Skeletal muscle satellite cell (primary cell): ENCODE measurements around the gene OR13J1.

Source experiments
- H3K27me3 ChIP-seq: 2 replicates; pipeline ENCODE4 v1.7.0; 2013; ENCODE audit warnings: low read length; ENCODE audit not compliant: control insufficient read depth, insufficient read depth
- H3K36me3 ChIP-seq: 2 replicates; pipeline ENCODE4 v1.7.0; 2013; ENCODE audit warnings: mild to moderate bottlenecking, control low read depth, low read length; ENCODE audit not compliant: insufficient read depth
- H3K4me1 ChIP-seq: 2 replicates; pipeline ENCODE4 v1.7.0; 2013; ENCODE audit warnings: low read length; ENCODE audit not compliant: control insufficient read depth, insufficient read depth
- H3K4me2 ChIP-seq: 2 replicates; pipeline ENCODE4 v1.7.0; 2013; ENCODE audit warnings: mild to moderate bottlenecking, low read length
- H3K4me3 ChIP-seq: 2 replicates; pipeline ENCODE4 v1.7.0; 2013; ENCODE audit warnings: low read length
- H3K9ac ChIP-seq: 2 replicates; pipeline ENCODE4 v1.7.0; 2013; ENCODE audit warnings: mild to moderate bottlenecking, low read depth, low read length, moderate library complexity
- H3K9me3 ChIP-seq: replicated peaks from 2 replicates; pipeline ENCODE4 v1.7.0; 2013; ENCODE audit warnings: mild to moderate bottlenecking, control low read depth, low read length

OR13J1 gene

GRCh38 chr9:35909687-35910612 is 39.7 kb upstream of the OR13J1 start:
- H3K9me3 ChIP-seq, result no peaks in the 10 kb centered on the region
- H3K4me3 ChIP-seq, result no peak overlapping the region
- H3K36me3 ChIP-seq, result no peaks in the 10 kb centered on the region
- H3K4me2 ChIP-seq, result peak overlapping the region; percentile 14
- no peaks in the 10 kb centered on the region for H3K27me3 ChIP-seq
- peak overlapping the region; percentile 92 for H3K9ac ChIP-seq
- peaks cover 73% of the 10 kb centered on the region for H3K4me1 ChIP-seq

DNA sequence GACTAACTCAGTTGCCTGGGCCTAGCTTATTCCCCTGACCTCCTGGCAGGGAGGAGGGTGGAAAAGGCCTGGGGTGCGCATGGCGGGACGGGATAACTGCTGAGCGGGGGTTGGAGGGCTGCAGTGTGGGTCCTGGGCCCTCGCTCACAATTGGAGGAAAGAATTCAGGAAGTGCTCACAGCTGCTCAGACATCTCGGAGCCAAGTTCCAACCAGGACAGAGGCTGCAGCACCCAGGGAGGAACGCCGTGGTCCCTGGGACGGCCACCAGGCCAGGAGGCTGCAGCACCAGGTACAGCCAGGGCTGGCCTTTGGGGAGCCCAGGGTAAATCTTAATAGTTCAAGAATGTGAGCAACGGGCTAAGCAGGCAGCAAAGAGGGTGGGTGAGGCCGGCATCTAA is 39.1 kb upstream of the OR13J1 start, which contains the start of gene SPAAR:
Gene SPAAR, plus strand, starts transcription at position 217 of the 400 bp plus-strand sequence. CDS start 974 bp downstream, outside the sequence.
- Histone ChIP-seq H3K27me3 (no peaks in the 10 kb centered on the region), H3K4me2 (peak within 1 kb of the TSS; percentile 84), H3K9ac (peak within 1 kb of the TSS; percentile 92), H3K36me3 (no peaks in the 10 kb centered on the region), H3K4me3 (peak within 1 kb of the TSS; percentile 60), H3K4me1 (peaks cover 76% of the 10 kb centered on the region), H3K9me3 (no peaks in the 10 kb centered on the region)

- Histone ChIP-seq H3K27me3 (no peaks in the 10 kb centered on the region), H3K9me3 (no peaks in the 10 kb centered on the region), H3K4me2 (peak overlapping the region; percentile 84), H3K36me3 (no peaks in the 10 kb centered on the region), H3K4me1 (peaks cover 77% of the 10 kb centered on the region), H3K9ac (peak overlapping the region; percentile 92), H3K4me3 (peak overlapping the region; percentile 60)
Observed at GRCh38 chr9:35908504-35909125, 38.4 kb upstream of the OR13J1 start.

DNA sequence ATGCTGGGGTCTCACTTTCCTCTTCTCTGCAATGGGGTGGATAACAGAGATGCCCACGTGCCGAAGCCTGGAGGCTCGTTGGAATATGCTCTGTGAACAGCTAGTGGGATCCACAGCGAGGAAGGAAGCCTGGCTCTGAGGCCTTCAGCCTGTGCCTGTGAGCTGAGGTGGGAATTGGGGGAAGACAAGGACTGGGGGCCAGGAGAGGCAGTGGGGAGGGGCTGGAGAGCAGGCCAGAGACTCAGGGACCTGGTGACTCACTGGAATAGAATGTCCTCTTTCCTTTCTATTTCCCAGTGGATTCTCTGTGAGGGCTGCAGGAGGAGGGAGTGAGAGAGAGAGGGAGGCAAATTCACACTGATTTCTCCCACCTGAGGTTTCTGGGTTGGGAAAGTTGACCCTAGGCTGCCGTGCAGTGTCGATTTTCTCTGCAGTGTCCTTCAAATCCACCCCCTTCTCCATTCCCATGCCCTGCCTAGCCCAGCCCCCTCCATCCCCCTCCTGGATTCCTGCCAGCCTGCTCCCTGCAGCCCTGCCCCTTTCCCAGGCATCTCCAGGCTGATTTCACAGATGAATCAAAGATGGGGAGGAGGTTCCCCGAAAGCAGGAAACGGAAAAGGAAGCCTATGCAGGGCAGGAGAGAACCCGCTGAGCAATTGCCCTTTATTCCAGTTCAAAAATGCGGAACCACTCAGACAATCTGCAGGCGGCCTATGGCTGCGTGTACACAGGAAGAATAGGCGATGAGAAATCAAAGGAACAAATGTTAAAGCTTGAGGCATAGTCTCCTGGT is 37.7 kb upstream of the OR13J1 start:
- Histone ChIP-seq H3K9ac (peak overlapping the region; percentile 92), H3K4me1 (peaks cover 77% of the 10 kb centered on the region), H3K4me3 (peak overlapping the region; percentile 60), H3K27me3 (no peaks in the 10 kb centered on the region), H3K4me2 (peak overlapping the region; percentile 84), H3K36me3 (no peaks in the 10 kb centered on the region), H3K9me3 (no peaks in the 10 kb centered on the region)

- Histone ChIP-seq H3K4me2 (peak overlapping the region; percentile 84), H3K9ac (peak overlapping the region; percentile 92), H3K9me3 (no peaks in the 10 kb centered on the region), H3K4me1 (peaks cover 77% of the 10 kb centered on the region), H3K4me3 (peak overlapping the region; percentile 60), H3K27me3 (no peaks in the 10 kb centered on the region), H3K36me3 (no peaks in the 10 kb centered on the region)
Observed at GRCh38 chr9:35906923-35907699, 36.9 kb upstream of the OR13J1 start.

GRCh38 chr9:35905912-35906679 is 35.9 kb upstream of the OR13J1 start, which contains the start of gene HRCT1:
Gene HRCT1 (plus strand): TSS chr9:35906202. CDS start chr9:35906288, 86 bp downstream.
- H3K9ac ChIP-seq, result peak within 1 kb of the TSS; percentile 92
- H3K4me3 ChIP-seq, result peak within 1 kb of the TSS; percentile 60
- H3K36me3 ChIP-seq, result no peaks in the 10 kb centered on the region
- peak within 1 kb of the TSS; percentile 84 for H3K4me2 ChIP-seq
- no peaks in the 10 kb centered on the region for H3K27me3 ChIP-seq
- peaks cover 70% of the 10 kb centered on the region for H3K4me1 ChIP-seq
- H3K9me3 ChIP-seq, result no peaks in the 10 kb centered on the region

DNA sequence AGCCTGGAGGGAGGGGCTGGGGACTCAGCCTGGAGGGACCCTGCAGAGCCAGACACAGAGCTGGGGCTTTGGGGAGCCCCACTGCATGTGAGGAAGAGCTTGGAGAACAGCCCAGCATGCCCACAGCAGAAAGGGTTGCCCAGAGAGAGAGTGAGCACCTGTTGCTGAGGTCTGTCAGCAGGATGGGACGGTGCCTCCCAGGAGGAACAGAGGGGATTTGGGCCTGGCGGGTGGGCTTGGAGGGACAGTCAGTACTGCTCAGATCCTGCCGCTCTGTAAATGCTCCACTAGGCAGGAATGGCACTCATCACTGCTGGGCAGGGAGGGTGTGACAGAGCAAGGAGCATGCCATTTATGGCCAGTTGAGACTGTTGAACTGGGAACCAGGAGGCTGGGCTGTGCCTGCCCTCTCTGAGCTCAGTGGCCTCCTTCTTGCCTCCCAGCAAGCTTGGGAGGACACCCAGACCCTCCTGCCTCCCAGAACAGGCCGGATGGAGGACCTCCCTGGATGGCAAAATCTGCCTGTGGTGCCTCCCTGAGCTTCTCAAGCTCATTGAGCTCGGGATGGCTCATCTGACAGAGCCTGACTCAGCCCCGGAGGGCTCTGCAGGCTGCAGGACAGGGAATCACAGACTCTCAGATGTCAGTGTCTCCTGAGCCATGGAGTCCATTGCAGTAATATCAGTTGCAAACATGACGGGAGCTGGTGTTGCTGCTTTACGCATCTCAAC is 35.0 kb upstream of the OR13J1 start:
- peak overlapping the region; percentile 84 for H3K4me2 ChIP-seq
- H3K36me3 ChIP-seq, result no peaks in the 10 kb centered on the region
- H3K9ac ChIP-seq, result peak overlapping the region; percentile 92
- no peaks in the 10 kb centered on the region for H3K9me3 ChIP-seq
- no peaks in the 10 kb centered on the region for H3K27me3 ChIP-seq
- H3K4me1 ChIP-seq, result peaks cover 62% of the 10 kb centered on the region
- peak overlapping the region; percentile 3 for H3K4me3 ChIP-seq

DNA sequence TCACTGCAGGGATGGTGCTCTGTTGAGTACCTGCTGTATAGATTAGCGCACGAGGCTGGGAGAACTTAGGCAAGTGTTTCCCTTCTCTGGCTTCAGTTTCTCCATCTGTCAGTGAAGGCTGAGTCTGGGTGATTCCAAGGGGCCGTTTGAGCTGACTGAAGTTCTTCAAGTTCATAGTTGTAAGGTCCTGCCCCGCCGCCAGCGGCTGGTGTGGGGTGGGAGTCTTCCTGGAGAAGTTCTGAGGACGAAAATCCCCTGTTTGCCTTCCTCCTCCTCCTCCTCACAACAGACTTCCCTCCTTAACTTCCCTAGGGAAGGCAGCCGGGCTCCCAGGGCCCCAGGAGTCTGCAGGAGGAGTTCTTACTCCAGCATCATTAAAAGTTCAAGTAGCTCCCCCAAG is 34.1 kb upstream of the OR13J1 start:
- H3K4me1 ChIP-seq, result peaks cover 53% of the 10 kb centered on the region
- H3K4me3 ChIP-seq, result no peak overlapping the region
- H3K9ac ChIP-seq, result no peak overlapping the region
- H3K4me2 ChIP-seq, result no peak overlapping the region
- H3K36me3 ChIP-seq, result no peaks in the 10 kb centered on the region
- no peaks in the 10 kb centered on the region for H3K9me3 ChIP-seq
- no peaks in the 10 kb centered on the region for H3K27me3 ChIP-seq

GRCh38 chr9:35903049-35903448 is 32.8 kb upstream of the OR13J1 start:
- H3K4me3 ChIP-seq, result no peak overlapping the region
- H3K4me1 ChIP-seq, result peaks cover 40% of the 10 kb centered on the region
- H3K4me2 ChIP-seq, result no peak overlapping the region
- no peaks in the 10 kb centered on the region for H3K36me3 ChIP-seq
- H3K9ac ChIP-seq, result no peak overlapping the region
- H3K27me3 ChIP-seq, result no peaks in the 10 kb centered on the region
- no peaks in the 10 kb centered on the region for H3K9me3 ChIP-seq

- H3K9me3 ChIP-seq, result no peaks in the 10 kb centered on the region
- peaks cover under 1% of the 10 kb centered on the region for H3K4me1 ChIP-seq
Observed at GRCh38 chr9:35899021-35899420, 28.8 kb upstream of the OR13J1 start.

More at GRCh38 chr9:35899021-35899420, 28.8 kb upstream of the OR13J1 start:
- Histone ChIP-seq H3K4me3 (no peak overlapping the region), H3K36me3 (no peaks in the 10 kb centered on the region), H3K27me3 (peaks cover 3% of the 10 kb centered on the region), H3K9ac (no peak overlapping the region), H3K4me2 (no peak overlapping the region)
